ENCODE measurements around the gene BBS9.

BBS9 gene

DNA sequence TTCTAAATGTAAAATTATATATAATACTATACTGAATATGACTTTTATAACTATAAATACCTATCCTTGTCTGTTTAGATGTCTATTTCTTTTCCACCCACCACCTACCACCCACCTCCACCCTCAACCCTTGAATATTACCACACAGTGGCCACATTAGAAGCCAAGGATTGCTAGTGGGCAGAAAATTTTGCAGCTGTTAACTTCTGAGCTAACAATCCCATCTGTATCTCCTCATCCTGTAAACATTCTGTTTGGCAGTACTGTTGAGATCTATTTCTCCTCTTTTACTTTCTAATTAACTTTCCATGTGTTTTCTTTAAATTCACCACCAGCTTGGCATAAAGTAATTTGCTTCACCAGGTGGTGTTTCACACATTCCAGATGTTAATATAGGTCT is 494.9 kb downstream of the BBS9 start:
- no peak for DNase-seq

- DNase-seq = no peak
These were observed 497.5 kb downstream of the BBS9 start for GRCh38 chr7:33626869-33627268.

DNA sequence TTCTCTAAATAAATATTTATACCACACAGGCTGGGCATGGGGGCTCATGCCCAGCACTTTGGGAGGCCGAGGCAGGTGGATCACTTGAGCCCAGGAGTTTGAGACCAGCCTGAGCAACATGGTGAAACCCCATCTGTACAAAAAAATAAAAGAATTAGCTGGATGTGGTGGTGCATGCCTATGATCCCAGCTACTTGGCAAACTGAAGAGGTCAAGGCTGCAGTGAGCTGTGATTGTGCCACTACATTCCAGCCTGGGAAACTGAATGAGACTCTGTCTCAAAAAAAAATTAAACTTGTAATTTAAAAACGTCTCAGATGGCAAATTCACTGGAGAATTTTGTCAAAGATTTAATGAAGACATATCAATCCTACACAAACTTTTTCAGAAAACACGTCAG is 498.4 kb downstream of the BBS9 start:
- DNase-seq = no peak

DNA sequence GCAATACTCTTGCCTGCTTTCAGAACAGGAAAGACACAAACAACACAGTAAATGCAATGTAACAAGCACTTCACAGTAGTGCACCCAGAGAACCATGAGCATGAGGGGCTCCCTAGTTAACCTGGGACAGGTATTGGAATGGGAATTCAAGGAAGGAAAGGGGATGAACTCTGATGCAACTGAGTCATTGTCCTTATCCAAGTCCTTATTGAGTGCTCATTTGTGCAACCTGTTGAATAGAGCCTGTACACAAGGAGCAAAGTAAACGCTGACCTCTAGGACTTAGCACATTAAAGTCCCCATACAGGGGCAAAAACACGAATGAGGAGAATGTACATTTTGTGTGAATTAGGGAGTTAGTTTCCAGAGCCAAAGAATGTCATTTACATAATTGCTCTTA is 499.5 kb downstream of the BBS9 start:
- no peak for DNase-seq

DNA sequence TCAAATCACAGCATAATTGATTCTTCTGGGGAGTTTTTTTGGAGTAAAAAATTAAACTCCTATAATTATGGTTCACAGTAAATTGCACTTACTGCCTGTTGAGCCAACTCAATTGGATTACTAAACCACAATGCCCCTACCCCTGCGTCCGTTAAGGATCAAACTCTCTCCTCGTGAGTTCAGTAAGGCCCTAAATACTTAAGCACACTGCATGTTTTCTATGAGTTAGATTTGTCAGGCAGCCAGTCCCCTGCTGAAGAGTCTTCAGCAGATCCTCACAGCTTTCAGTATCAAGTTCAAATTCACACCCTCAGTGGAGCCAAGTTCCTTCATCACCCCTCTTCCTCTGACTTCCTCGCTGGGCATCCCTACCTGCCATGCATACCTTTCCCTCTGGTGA is 501.0 kb downstream of the BBS9 start:
- no peak for DNase-seq

GRCh38 chr7:33632322-33632721 is 503.0 kb downstream of the BBS9 start:
- no peak for DNase-seq

GRCh38 chr7:33632840-33633525 is 503.6 kb downstream of the BBS9 start:
- DNase-seq = no peak

DNA sequence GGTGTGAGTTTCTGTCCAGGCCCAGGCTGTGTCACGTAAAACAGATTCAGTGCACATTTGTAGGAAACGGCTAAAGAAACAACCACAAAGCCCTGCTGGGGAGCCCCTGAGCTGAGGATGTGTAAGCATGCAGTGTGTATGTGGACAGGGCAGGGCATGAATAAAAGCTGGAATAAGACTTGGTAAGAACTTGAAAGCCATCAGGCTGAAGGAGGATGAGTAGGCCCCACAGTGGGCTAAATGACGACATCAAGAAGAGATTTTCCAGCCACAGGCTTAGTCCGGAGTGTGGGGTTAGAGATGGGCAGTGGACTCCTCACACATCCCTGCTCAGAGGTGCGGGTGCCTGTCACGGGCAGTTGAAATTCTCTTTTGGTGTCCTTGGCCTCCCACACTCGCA is 505.2 kb downstream of the BBS9 start:
- no peak for DNase-seq

DNA sequence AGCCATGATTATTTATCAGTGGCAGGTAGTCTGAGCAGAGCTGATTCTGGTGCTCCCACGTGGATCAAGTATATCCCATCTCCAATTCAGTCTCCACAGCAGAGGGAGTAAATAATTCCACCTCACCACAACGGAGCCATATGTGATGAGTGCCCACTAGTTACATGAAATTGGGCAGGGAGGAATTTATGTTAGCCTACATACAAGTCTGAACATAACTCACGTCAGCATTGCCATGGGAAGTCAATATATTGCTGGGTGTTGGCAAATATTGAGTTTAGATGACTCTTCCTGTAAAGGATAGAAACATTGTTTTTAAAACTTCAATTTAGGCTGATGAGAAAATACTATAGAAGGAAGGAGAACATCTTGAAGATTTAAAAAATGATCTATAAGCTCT is 507.0 kb downstream of the BBS9 start:
- DNase-seq = no peak

GRCh38 chr7:33639552-33640197 is 510.3 kb downstream of the BBS9 start:
- peak in 1 of 5 experiments; percentile 38 for DNase-seq

DNA sequence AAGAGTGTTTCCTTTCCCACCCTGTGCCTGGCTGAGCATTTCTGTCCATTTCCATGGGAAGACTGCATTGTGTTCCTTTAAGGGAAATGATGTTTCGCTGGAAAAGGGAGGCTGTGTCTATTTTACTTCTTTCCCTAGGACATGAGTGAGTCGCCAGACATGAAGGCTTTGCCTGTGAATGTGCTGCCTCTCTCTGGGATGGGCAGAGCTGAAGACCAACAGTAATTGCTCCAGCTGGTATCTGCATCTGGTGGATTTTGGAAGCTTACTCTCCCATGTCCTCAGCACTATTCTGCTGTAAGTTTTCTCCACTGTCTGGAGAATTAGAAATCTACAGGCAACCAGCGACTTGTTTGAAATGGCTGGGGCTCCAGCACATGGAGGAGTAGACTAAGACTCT is 511.4 kb downstream of the BBS9 start:
- DNase-seq = no peak

GRCh38 chr7:33642312-33642711 is 512.9 kb downstream of the BBS9 start:
- no peak for DNase-seq

DNA sequence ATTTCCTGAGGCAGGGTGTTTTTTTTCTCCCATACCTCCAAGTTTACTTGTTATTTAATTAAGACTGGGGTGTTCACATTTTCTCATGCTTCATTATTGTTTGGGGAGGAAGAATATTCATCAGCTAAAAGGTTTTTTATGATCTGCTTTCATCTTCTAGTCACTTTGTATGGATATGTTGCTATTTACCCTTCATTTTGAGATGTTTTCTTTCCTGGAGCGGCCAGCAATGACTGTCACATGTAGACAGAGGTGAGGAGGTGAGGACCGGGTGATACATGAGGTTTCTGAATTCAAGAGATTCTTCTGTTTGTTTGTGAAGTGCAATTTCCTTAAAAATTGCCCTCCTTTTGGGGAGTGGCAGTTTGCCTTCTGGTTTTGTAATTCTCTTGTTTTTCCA is 514.2 kb downstream of the BBS9 start:
- no peak for DNase-seq

DNA sequence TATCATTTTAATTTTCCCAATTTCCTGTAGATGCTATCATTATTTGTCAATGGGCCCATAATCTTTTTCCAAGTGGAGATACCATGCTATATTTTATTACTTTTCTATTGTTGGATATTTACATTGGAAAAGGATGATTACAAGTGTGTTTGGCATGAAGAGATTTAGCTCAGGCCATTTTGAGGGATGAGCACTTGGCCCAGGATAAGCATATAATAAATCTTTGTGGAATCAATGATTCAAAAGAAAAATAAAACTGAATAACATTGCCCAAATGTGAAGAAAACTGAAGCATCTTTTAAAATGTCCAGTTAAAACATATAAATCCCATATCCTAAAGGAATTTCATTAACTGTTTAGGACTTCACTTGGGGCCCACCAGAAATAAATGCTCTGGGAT is 515.1 kb downstream of the BBS9 start:
- DNase-seq = no peak

DNA sequence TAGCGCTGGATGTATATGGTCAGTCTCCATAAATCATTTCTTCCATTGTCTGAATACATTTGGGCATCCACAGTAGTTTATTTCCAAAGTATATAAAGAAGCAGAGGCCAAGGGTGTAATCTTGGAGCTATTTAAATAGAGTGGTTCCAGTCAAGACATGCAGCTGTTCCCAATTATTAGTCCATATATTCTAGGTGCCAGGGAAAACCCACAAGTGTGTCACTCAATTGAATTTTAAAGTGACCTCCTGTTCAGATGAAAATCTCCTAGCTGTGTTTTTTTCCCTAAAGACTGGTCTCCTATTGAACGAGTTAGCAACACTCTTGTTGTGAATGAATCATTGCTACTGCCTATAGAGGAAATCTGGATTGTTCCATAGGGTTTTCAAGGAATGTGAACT is 515.7 kb downstream of the BBS9 start:
- DNase-seq = no peak

DNA sequence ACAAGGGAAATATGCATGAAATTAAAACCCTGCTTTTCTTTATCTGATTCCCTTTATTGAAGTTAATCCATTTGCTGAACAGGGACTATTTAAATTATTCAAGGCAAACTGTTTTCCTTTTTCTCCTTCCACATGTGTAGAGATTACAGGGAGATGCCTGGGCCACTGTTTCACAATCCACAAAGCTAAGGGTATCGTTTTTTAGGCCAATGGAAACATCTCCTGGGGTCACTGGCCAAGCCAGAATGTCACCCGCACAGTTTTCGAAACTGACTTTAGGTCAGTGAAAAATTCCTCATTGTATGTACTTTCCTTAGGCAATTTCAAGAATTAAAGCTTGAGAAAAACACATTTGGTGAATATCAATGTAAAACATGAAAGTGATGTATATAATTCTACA is 516.8 kb downstream of the BBS9 start:
- DNase-seq = no peak

GRCh38 chr7:33646891-33647391 is 517.6 kb downstream of the BBS9 start:
- DNase-seq = no peak

DNA sequence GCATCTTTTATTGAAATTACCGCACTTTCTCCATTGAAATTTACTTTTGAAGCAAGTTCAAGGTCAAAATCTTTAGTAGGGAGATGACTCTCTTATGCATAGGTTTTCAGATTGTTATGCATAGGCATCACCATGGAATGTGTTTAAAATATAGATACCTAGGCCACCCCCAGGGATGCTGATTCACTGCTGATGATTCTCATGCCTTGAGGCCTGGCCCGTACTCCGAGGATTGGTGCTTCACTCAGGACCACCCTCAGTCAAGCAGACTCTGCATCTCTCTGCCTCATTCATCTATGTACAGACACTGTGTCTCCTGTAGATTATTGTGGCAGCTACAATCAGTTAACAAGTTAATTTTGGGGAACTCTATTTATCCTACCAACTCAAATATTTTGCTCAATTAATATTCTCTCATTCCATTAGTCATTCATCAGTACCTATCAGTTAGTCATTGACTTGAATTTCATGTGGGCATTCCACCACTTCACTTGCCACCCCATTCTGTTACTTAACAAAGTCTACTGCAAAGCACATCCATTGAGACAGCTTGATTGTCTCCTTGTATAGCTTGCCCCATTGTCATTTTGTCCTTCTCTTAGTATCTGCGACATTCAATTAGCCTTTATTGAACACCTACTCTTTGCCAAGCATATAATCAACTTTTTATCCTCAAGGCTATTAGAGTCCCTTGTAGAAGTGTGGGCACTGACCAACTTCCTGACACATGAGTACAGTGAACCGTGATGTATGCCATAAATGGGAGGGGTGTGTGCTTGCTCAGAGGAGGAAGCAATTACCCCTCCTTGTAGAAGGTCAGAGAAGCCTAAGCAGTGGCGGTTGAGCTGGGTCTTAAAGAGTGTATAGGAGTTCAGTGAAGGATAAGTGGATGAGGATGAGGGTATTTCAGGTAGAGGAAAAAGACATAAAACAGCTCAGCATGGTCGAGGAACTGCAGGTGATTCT is 520.4 kb downstream of the BBS9 start:
- no peak for DNase-seq

DNA sequence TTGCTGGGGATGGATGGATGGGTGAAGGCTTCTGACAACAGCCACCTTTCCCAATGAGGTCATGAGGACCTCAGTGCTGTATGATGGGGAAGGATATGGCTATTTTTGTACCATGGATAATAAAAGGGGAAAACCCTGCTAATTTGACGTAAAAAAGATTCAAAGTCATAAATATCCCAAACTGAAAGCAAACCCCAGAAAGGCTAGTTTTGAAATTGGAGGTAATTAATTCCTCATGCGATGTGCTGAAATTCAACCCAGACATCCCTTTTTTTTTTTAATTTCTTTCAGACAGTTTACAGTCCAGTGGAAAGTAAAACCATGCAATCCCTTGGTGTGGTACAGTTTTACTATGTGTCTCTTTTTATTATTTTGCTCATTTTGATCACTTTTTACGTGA is 521.5 kb downstream of the BBS9 start:
- DNase-seq = no peak

GRCh38 chr7:33651998-33652515 is 522.7 kb downstream of the BBS9 start:
- no peak for DNase-seq

GRCh38 chr7:33654676-33655075 is 525.3 kb downstream of the BBS9 start:
- no peak for DNase-seq

Measured in T-helper 2 cell (primary cell).